H7 (cell line): ENCODE data around the gene DYRK1A. TPM values are rescaled to one million over a fixed set of nuclear protein-coding genes. Genes with fewer than 3 reads are reported as not detected.
"Not testable (repeated sequence)": the region's sequence is repeated elsewhere in the genome, so short reads cannot be mapped to it uniquely, and the experiment has no call there.

Source experiments
- DNase-seq: peaks from one replicate; pipeline ENCODE4 v3.0.0; 2012
- H3K27me3 ChIP-seq: 2 replicates; pipeline ENCODE4 v1.6.0; 2011; ENCODE audit warnings: mild to moderate bottlenecking, low read length; ENCODE audit not compliant: control insufficient read depth, insufficient read depth
- H3K36me3 ChIP-seq: replicated peaks from 2 replicates; pipeline ENCODE4 v1.5.1; 2011; ENCODE audit warnings: low read length; ENCODE audit not compliant: control insufficient read depth, insufficient read depth
- H3K4me3 ChIP-seq: 2 replicates; pipeline ENCODE4 v1.5.1; 2011; ENCODE audit warnings: low read depth, mild to moderate bottlenecking, control low read depth, low read length, moderate library complexity; ENCODE audit not compliant: insufficient read depth
- total RNA-seq: library from RNA; depleted of rRNA; stranded (reverse); fragments of >200 nt; shearing (Covaris generic); gene quantifications from 2 replicates; pipeline ENCODE4 v1.2.3, GENCODE V29; 2014

Gene DYRK1A
- total RNA-seq, 1 experiment from 2014 or later = 52.5 TPM

DNA sequence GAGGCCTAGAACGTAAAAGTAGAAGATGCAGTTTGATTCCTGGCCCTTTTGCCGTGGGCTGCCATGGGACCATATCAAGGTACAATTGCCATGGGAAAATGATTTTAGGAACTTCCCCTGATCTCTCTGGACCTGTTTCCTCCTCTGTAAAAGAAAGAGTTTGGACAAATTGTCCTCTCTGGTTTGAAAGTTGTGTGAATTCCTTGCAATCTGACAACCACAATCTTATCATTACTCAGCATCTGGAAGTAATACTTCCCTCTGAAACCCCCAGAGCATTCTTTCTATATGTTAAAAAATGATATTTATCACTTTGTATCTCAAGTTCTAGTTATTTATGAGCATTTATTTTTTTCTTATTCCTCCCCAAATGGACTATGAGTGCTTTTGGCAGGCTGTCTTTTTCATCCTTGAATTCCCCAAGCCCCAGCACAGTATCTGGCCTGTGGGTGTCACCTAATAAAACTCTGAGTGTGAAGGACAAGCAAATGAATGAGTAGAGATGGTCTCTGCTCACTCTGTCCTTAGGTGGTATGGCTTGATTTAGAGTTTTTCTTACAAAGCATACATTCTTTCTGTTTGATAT is 181.1 kb downstream of the DYRK1A start:
- no peaks in the 10 kb centered on the region for H3K27me3 ChIP-seq
- no peaks in the 10 kb centered on the region for H3K36me3 ChIP-seq
- H3K4me3 ChIP-seq = no peak overlapping the region
- no peak for DNase-seq

DNA sequence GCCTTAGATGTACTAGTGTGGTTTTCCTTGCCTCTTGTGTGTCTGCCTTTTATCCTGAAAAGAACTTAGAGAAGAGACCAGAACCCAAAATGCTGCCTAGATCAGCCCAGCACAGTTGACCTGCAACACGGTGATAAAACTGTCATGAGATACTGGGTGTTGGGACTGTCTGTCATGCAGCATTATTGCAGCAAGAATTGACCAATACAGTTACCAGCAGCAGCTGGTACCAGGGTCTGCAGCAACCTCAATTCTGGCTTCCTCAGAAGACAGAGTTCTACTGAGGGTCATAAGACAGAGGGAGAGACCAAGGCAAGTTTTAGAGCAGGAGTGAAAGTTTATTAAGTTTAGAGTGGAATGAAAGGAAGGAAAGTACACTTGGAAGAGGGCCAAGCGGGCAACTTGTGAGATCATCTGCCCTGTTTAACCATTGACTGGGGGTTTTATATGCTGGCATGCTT is 182.0 kb downstream of the DYRK1A start:
- no peak for DNase-seq
- H3K27me3 ChIP-seq = no peaks in the 10 kb centered on the region

DNA sequence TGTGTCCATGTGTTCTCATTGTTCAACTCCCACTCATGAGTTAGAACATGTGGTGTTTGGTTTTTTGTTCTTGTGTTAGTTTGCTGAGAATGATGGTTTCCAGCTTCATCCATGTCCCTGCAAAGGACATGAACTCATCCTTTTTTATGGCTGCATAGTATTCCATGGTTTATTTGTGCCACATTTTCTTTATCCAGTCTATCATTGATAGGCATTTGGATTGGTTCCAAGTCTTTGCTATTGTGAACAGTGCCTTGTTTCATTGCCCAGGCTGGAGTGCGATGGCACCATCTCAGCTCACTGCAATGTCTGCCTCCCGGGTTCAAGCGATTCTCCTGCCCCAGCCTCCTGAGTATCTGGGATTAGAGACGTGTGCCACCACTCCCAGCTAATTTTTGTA is 183.2 kb downstream of the DYRK1A start:
- not testable (repeated sequence) for H3K27me3 ChIP-seq, DNase-seq, H3K36me3 ChIP-seq, H3K4me3 ChIP-seq

More for the DNA sequence above, 182.0 kb downstream of the DYRK1A start:
- no peak overlapping the region for H3K4me3 ChIP-seq
- H3K36me3 ChIP-seq = no peaks in the 10 kb centered on the region

DNA sequence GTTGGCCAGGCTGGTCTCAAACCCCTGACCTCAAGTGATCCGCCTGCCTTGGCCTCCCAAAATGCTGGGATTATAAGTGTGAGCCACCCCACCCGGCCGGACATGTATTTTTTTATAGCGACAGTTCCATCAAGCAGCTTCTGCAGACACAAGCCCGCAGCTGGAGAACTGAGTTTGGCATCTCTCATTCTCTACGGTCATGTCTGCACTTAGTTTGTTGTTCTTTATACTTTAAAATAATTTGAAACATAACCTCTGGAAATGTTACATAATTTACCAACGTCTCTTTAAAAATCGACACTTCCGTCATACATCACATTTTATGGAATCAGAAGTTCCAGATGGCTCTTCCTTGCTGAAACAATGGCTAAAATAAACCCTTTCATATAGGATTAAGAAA is 183.6 kb downstream of the DYRK1A start:
- no peak overlapping the region for H3K4me3 ChIP-seq
- H3K36me3 ChIP-seq = no peaks in the 10 kb centered on the region
- DNase-seq = no peak
- no peaks in the 10 kb centered on the region for H3K27me3 ChIP-seq

DNA sequence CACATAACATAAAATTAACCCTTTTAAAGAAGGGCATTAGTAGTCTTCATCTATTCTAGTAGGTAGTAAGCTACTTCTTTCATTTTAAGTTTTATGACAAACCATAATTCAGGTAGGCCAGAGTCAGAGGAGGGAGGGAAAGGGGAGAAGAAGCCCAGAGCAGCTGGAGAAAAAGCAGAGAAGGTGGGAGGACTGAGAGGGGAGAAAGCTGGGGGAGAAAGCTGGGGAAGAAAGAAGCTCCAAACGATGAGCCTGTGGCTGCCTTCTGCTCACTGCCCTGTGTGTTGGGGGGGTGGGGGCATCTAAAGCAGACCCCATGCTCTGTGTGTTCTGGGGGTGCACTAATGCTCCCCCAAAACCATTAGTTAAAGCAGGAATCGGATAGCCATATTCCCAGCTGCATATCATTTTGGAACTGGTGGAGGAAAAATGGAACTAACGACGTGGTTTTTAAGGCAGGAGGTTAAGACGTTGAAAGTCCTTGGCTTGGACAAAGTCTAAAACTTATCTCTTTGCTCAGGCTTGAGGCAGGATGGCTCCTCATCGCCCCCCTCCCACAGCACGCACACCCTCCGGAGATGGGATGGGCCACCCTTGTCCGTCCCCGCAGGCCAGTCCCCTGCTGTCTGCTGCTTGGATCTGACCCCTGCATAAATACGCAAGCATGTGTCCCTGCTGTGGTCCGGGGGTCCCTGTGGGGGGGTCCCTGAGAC is 184.2 kb downstream of the DYRK1A start:
- H3K4me3 ChIP-seq = no peak overlapping the region
- DNase-seq = peak; percentile 61

DNA sequence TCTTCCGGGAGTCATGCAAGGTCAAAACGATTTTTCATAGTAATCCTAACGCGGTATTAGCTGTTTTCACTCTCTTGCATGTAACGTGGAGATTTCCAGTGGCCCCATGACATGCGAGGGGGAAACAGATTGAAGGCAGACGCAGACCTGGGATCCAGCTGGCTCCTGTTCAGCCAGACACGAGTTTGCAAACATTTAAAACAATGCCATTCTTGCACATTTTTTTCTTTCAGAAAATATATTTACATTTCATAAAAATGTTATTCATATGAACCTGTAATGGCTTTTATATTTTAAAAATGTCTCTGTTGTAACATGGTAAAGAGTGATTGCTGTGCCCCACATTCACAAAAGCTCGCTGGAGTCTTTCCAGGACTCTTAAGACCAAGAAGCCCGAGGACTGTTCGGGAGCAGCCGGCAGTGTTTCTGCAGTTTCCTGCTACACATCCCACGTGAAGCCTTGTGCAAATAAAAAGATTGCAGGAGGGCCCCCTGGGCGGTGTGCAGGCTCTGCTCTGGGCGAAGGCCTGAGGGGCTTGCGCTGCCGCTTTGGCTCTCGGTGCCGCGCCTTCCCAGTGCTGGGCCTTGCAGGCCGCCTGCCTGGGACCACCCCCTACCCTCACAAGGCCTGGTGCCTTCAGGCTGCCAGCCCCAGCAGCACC is 184.9 kb downstream of the DYRK1A start:
- H3K36me3 ChIP-seq = no peaks in the 10 kb centered on the region
- H3K4me3 ChIP-seq = no peak overlapping the region
- no peaks in the 10 kb centered on the region for H3K27me3 ChIP-seq
- DNase-seq = no peak

More for the DNA sequence above, 184.2 kb downstream of the DYRK1A start:
- H3K36me3 ChIP-seq = no peaks in the 10 kb centered on the region
- H3K27me3 ChIP-seq = no peaks in the 10 kb centered on the region

DNA sequence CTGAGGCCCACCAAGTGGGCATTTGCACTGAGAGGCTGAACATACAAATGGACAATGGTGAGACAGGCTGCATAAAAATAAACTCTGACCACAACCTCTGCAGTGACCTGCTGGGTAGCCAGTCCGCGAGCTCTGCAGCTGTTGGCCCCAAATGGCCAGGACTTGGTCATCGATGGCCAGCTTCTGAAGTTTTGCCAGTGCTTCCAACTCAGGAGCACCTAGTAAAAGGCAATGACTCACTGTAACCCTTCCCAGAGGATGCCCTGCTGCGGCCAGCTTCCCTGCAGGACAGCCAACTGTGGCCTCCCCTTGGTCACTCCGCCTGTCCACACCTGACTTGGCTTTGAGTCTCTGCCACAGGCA is 185.4 kb downstream of the DYRK1A start:
- H3K36me3 ChIP-seq = no peaks in the 10 kb centered on the region
- no peaks in the 10 kb centered on the region for H3K27me3 ChIP-seq
- no peak for DNase-seq
- no peak overlapping the region for H3K4me3 ChIP-seq

DNA sequence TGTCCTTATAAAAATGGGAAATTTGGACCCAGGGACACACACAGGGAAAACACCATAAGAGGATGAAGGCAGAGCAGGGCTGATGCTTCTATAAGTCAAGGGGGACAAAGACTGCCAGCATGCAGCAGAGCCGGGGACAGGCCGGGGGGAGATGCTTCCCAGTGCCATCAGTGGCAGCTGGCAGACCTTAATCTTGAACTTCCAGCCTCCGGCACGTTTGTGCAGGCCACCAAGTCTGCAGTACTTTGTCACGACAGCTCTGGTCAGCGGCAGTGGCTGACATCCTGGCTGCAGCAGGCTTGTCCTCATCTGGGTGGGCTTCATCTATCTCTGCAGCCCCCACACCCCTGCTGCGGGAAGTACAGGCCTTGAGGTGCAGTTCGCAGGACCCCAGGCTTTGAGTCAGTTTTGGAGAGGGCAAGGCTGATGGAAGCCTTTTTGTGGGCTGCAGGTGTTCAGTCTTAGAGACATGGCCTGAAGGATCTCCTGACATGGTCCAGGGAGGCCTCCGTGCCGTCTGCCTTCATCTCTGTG is 186.0 kb downstream of the DYRK1A start:
- no peak for DNase-seq

DNA sequence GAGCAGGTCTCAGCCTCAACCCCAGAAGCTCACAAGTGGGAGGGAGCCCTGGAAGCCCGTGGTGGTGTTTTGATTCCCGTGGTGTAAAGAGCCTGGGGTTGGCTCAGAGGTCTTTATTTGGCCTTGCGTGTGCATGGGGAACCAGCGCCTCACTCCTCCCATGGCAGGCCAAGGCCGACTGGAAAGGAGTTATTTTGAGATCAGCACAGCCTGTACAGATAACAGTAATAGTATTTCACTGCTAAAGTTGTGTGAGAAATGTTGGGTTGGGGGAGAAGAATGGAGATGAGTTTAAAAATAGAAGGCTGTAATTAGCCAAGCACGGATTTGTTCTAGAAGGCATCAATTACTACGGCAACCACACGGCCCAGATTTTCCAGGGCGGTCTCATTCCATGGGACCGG is 186.5 kb downstream of the DYRK1A start:
- Histone ChIP-seq H3K4me3 (no peak overlapping the region), H3K36me3 (no peaks in the 10 kb centered on the region), H3K27me3 (no peaks in the 10 kb centered on the region)
- no peak for DNase-seq

More for the DNA sequence above, 186.0 kb downstream of the DYRK1A start:
- H3K4me3 ChIP-seq = no peak overlapping the region
- no peaks in the 10 kb centered on the region for H3K27me3 ChIP-seq
- no peaks in the 10 kb centered on the region for H3K36me3 ChIP-seq

DNA sequence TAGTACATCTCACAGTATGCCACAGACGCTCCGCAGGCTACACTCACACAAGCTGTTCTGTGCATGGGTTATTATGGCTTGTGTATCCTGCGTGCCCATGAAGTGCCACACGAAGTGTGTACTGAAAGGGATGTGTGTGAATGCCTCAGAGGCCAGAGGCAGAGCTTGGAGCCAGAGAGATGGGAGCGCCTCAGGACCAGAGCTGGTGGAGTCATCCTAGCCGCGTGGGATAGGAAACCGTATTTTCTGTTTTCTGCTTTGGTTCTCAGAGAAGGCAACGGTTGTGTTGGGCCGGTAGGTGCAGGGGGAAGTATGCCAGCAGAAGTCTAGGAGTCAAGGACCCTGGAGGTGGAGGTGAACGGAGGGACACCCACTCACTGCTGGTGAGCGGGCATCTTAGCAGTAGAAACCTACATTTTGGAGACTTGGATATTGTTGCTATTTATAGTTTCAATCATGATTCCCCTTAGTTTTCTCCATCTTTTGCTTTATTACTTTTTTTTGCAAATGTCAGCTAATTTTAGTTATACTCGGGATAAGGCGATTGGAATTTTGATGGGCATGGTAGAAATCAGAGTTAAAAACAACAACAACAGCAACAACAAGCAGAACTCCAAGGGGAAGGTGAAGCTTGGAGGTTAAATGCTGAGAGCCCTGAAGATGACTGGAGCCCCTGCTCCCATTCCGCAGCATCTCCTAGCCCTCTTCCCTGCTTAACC is 188.2 kb downstream of the DYRK1A start:
- no peaks in the 10 kb centered on the region for H3K36me3 ChIP-seq
- H3K4me3 ChIP-seq = no peak overlapping the region
- H3K27me3 ChIP-seq = no peaks in the 10 kb centered on the region
- DNase-seq = no peak

DNA sequence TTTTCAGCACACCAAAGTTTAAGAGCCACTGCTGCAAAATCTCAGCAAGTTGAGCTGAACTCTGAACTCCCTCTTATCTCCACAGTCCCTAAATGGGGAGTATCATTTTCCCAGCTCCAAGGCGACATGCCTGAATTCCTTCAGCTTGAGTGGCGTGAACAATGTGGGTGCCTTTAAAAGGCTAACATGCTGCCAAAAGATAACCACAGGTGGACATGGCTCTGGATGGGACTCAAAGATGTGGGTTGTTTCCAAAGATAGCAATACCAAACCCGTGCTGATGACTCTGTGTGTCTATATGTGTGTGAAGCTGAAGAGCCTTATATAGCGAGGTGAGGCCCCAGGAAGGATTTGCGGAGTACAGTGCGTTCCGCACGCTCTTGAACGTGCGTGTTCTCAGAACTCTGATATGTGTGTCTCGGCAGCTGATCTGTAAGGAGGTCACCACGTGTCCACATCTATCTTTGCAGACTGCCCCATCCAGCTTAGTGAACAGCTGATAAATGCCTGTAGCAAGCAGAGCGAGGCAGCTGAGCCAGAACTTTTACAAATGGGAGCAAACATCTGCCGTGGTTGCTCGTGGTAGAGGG is 189.2 kb downstream of the DYRK1A start:
- H3K36me3 ChIP-seq = no peaks in the 10 kb centered on the region
- no peaks in the 10 kb centered on the region for H3K27me3 ChIP-seq
- no peak overlapping the region for H3K4me3 ChIP-seq
- no peak for DNase-seq

DNA sequence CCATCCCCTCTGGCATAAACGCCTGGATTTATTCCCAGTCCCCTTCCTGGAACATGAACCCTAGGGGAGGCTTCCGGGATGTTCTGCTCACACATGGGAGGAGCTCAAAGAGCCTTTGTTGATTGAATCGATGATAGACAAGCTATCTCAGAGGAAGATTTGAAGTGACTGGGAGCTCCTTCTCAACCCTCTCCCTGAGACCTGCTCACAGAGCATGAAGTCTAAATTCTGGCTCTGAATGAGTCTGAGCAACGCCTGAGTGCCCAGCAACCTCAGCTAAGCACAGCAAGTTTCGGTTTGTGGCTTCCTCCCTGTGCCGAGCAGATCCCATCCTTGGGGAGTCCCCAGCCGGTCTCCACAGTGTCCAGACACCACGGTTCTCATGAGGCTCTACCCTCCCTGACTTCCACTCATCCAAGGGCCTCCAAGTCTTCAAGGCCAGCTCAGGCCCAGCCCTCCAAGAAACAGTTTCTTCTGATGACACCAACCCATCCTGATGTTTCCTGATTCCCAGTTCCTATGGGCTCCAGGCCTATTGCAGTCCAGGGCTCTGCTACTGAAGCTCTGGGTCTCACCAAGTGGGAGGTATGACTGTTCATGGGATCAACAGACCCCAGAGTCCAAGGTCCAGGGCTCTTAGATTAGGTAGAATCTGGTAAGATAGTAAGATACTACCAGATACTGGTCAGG is 190.8 kb downstream of the DYRK1A start:
- H3K4me3 ChIP-seq = no peak overlapping the region
- no peak for DNase-seq
- no peaks in the 10 kb centered on the region for H3K36me3 ChIP-seq
- H3K27me3 ChIP-seq = no peaks in the 10 kb centered on the region; the same call in 1 of the 2 replicates

DNA sequence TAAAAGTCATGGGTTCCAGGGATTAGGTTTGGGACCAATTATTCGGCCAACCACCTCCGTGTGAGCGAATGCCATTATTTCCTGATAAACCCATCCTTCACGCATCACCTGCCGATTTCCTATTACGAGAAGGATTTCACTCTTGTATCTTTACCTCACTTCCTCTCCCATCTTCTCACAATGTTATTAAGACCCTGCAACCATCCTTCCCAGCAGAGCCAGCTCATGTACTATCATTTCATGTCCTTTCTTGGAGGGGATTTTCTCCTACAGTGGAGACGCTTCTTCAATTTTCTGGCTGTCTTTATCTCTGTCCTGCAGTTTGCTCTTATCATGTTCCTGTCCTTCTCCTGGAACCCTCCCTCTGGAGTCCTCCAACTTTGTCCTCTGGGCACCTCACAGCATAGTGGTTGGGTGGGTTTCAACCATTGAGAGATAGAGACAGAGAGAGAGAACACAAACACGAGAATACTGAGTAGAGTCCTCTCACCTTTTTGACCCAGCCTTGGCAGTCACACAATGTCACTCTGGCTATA is 192.2 kb downstream of the DYRK1A start:
- no peak overlapping the region for H3K4me3 ChIP-seq

More for the DNA sequence above, 192.2 kb downstream of the DYRK1A start:
- Histone ChIP-seq H3K36me3 (no peaks in the 10 kb centered on the region), H3K27me3 (peaks cover 2% of the 10 kb centered on the region; the same call in 1 of the 2 replicates)
- DNase-seq = no peak
